Activated CD8-positive, alpha-beta memory T cell treated with anti-CD3 and anti-CD28 coated beads for 1 hour (primary cell): ENCODE results near the gene TBC1D8.

Source experiments
- DNase-seq, 2 donors: peaks; one replicate each; pipeline ENCODE4 v3.0.0-alpha.2; 2020; ENCODE audit warnings: low read depth in 1 of 2; ENCODE audit errors: extremely low read depth in 1 of 2

The TBC1D8 gene

DNA sequence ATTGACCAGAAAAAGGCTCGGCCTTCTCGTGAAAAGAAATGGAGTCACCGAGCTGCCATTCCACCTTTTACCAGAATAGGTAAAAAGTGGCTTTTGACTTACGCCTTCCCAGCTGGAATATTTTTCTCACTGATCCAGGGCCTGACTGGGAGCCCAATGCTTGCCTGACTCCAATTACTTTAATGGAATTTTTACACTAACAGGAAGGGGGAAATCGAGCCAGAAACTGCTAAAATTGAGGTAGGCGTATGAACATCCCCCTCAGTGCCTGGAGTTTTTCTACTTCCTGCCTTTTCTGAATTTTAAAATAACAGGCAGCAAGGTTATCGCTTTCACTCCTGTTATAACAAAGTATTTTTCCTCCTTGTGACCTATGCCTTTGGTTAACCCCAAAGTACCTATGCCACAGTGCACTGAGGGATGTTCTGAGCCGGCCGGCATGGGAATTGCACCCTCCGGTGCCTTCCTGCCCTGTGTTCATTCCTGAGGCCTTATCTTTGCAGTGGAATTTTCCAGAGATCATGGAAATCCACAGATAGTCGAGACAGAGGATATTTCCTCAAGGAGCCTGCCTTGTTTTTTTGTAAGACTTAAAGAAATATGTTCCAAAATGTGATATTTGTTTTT, 167.4 kb downstream of the TBC1D8 start:
- DNase-seq = no peak

- DNase-seq = no peak
Observed at GRCh38 chr2:100983201-100983600, 168.0 kb downstream of the TBC1D8 start.

DNA sequence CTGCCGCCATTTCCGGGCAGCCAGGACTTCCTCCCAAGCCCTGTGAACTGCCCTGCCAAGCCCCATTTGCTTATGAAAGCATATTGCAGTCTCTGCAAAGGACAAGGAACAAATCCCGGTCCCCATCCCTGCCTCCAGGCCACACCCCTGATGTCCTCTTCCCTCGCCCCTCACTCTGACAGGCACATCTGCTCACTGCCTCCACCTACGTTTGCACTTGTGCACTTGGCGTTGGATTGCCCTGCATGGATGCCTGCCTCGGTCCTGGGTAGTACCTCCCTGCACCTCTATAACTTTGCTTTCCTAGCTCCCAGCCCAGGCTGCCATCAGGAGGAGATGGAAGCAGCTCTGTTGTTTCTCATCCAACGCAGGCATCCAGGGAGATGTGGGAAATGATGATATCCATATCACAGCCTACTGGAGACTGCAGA, 168.7 kb downstream of the TBC1D8 start:
- DNase-seq = no peak

DNA sequence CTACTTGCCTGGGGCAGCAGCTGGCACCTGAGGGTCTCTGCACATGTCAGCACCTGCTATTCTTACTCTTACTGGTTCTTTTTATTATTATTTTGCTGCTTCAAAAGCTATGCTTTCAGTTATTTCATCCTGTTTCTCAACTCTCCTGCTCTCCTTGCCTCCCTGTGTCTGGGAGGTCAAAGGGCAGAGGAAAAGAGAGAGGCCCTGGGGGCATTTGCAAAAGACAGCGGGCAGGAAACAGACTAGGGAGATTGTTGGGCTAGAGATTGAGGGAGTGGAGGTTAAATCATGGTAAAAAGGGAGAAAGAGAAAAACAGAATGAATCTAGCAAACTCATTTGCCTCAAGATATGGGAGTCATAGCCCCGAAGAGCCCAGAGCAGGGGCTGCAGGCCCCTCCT, 170.2 kb downstream of the TBC1D8 start:
- no peak for DNase-seq

- DNase-seq = no peak
Observed at GRCh38 chr2:100980046-100980445, 171.1 kb downstream of the TBC1D8 start.

DNA sequence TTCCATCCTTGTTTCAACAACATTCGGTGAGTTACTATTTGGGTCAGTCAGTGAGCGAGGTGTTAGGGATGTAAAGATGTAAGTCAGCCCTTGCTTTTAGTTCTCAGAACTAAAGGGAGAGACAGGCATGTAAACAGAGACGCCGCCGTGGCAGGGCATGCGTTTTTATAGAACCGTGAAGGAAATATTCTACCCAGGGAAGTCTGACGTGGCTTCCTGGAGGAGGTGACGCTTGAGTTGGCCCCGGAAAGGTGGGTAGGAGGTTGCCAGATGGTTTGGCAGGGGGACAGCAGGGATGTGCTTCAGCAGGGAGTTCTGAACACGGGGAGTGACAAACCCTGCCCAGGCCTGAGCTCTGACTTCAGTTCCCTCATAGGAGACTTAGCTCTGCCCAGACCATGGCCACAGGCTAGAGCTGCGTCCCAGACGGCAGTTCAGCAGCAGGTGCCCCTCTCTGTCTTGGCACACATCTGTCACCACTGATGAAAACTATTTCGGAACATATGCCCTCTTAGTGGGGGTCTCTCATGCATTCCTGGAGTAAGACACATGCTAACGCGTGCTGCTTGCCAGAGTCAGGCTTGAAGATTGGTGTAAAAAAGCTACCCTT, 172.5 kb downstream of the TBC1D8 start:
- DNase-seq = no peak

DNA sequence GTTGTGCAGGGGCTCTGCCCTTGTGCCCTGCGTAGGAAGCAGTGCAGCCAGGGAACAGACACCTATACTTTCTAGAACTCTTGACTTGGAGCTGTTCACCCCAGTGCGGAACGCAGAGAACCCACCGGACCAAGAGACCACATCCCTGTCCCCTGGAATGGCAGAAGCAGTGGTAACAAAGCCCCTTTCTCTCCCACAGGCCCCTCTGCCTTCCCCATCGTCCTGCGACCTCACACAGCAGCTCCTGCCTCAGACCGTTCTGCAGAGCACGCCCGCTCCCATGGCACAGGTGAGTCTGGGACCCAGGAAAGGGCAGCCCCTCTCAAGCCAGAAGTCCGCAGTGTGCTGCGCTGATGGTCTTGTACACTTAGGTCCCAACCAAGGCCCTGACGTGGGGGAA, 173.7 kb downstream of the TBC1D8 start:
- no peak for DNase-seq

DNA sequence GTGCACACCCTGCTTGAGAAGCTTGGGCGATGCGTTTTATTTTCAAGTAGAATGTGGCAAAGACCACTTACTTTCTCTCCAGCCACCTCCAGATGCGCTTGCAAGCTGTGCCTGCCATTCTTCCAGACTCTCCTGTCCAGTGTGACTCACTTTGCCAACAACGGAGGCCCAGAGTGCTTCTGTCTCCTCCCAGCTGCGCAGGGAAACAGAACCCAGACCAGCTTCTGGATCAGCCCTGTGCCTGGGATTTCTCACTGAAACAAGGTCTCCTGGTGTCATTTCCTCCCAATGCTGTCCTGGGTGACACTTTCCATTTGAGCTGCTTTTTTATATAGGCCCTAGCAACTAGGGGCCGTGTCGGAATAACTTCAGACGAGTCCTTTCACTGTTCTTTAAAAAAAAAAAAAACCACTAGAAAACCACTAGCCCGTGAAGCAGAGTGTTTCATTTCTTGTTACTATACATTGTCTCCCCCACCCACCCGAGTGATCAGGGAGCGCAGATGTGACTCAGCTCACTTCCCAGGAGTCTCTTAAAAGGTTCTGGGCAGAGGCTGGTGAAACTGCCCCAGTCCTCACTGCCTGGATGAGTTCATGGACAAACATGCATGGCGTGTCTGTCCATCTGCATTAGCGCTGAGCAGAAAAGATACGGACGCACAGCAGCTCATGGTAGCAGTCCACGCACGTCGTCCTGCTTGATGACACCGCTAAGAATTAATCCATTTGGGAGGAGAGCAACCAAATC, 174.4 kb downstream of the TBC1D8 start:
- DNase-seq = no peak

DNA sequence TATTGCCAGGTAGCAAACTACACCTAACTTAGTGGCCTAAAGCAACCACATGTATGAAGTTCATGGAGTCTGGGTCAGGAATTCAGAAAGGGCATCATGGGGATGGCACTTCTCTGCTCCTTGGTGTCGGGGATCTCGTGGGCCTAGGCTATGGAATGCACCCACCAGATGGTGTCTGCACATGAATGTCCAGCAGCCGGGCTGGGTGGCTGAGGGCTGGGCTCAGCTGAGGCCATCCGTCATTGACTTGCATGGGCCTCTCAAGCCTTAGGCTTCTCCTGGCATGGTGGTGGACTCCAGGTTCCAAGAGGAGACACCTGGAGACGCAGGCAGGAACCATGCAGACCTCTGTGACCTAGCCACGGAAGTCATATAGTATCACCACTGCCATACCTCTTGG, 175.1 kb downstream of the TBC1D8 start:
- DNase-seq = no peak

DNA sequence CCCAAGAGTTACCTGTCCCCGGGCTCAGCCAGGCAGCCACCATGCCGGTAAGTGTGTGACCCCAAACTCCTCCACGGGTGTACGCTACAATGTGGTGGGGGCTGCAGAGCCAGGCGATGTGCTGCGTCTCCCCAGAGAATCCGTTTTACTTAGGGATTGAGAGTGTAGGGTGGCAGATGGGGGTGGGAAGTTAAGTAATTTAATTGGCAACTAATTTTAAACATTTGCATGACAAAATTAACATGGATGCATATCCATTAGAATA, 175.7 kb downstream of the TBC1D8 start:
- no peak for DNase-seq

GRCh38 chr2:100974712-100975520, 176.3 kb downstream of the TBC1D8 start:
- no peak for DNase-seq

GRCh38 chr2:100972452-100972851, 178.7 kb downstream of the TBC1D8 start:
- no peak for DNase-seq

GRCh38 chr2:100971221-100971620, 180.0 kb downstream of the TBC1D8 start:
- no peak for DNase-seq

GRCh38 chr2:100969998-100970397, 181.2 kb downstream of the TBC1D8 start:
- DNase-seq = no peak

GRCh38 chr2:100968146-100969145, 182.7 kb downstream of the TBC1D8 start:
- DNase-seq = no peak

GRCh38 chr2:100967716-100968115, 183.5 kb downstream of the TBC1D8 start:
- DNase-seq = no peak

GRCh38 chr2:100965596-100965995, 185.6 kb downstream of the TBC1D8 start:
- DNase-seq = no peak

DNA sequence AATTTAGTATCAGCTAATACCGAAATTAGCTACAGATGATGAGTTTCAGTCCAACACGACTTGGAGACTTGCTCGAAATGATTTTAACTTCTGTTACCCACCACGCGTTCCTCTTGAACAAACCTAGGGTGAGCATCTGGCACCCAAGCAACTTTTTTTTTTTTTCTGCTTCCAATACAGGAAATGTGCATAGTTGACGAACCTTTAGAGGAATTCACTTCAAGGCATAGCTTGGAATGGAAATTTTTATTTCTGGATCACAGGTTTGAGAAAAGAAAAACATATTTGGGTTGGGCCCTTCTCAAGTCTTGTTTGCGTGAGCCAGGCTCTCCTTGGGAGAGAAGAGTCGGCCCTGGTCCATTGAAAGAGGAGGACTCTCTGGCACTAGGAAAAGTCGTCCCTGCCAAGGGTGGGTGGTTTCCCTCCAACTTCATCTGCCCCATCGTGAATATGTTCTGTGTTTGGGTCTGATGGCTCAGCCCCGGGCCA, 186.5 kb downstream of the TBC1D8 start:
- DNase-seq = no peak

- DNase-seq = no peak
Observed at GRCh38 chr2:100964222-100964621, 187.0 kb downstream of the TBC1D8 start.

DNA sequence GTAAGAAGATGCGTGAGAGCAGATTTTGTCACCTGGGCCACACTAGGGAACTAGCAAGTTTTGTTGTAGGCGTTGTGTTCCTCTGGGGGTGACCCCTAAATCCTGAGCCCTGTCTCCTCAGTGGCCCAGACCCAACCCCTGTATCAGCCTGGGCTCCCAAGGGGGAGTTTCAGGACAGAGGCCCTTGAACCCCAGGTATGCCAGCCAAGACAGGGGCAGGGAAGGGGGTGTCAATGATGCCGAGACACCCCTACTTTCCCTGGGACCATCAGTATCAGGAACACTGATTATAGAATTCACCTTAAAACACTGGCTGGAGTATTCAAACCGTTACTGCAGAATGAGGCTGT, 188.2 kb downstream of the TBC1D8 start:
- DNase-seq = no peak
